Thyroid gland (tissue), 4 donors: ENCODE measurements around the gene PATJ.

Experiments
- CTCF ChIP-seq, 6 experiments: fragments of 200-600 bp in 3 of 6; fragments of 450-650 bp in 3 of 6; sonication (generic) in 3 of 6; IDR thresholded peaks; one replicate each; pipeline ENCODE4 v1.5.1; 2016 to 2019; ENCODE audit warnings: antibody characterized with exemption in 6 of 6, mild to moderate bottlenecking in 2 of 6, inconsistent platforms in 1 of 6, moderate library complexity in 1 of 6
- POLR2A ChIP-seq, 2 donors: fragments of 450-650 bp; IDR thresholded peaks; one replicate each; pipeline ENCODE4 v1.6.1; 2017; ENCODE audit warnings: antibody characterized with exemption in 2 of 2, mild to moderate bottlenecking in 2 of 2, moderate library complexity in 1 of 2

DNA sequence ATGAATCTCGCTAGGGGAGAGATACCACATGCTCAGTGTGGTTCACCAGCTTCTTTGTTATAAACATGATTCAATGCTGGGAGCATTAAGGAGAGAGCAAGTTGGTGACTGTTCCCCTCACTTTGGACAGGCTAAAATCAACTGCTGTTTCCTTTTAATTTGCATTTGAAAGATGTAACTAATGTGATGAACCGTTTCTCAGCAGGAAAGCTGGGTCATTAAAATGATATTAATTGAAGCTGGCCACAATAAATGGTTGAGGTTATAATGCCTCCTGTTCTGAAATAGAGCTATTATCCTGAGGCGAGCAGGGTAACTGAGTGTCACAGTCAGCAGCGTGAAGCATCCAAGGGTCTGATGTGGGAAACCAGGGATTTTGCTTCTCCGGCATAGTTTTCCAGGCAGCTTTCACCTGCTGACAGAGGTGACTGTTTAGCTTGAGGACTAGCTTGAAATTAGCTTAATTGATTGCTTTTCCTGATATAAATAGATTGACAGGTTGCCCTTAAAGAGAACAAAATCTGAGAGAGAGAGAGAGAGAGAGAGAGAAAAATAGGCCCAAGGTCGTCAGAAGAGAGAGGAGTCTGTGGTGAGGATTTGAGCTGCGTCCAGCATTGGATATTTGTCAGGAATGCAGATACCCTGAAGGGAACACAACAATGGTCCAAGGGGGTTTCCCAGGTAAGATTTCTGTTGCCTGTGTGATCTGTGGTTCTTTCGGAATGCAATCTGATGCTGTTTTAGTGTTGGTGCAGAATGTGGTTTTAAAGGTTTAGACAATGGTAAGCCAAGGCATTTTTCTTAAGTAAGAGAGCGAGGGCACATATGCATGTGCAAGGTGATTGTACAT lies 209.7 kb downstream of the PATJ start:
- TF ChIP-seq POLR2A (IDR thresholded peaks at IDR 0.05) (no peak), CTCF (IDR thresholded peaks at IDR 0.05) (no peak)
